GM12878 (cell line): ENCODE data around the gene TXNRD1. TPM values are rescaled to one million over a fixed set of nuclear protein-coding genes. Genes with fewer than 3 reads are reported as not detected.

ENCODE experiments used
- ATAC-seq: fragments of 200-7000 bp; cut with Tn5 transposase; 3 replicates; pipeline ENCODE4 v1.9.1; 2020; ENCODE audit warnings: mild to moderate bottlenecking, moderate library complexity
- BruUV-seq: library from RNA; stranded (reverse); fragments of 400-500 nt; replicated peaks from 2 replicates; lab custom pipeline; 2021; lab: Mats Ljungman, UMichigan
- CTCF ChIA-PET: fragments of 300-600 bp; sonication (Branson Sonifier 250); formaldehyde crosslinking; extraction: SDS; loops from one replicate; lab custom pipeline; 2021; ENCODE audit warnings: inconsistent platforms; lab: Yijun Ruan, JAX
- POLR2A ChIA-PET: fragments of 350-600 bp; formaldehyde crosslinking; extraction: SDS; loops from one replicate; lab custom pipeline; 2021; ENCODE audit warnings: inconsistent platforms; lab: Charles Lee
- RAD21 ChIA-PET: fragments of 300-600 bp; sonication (Branson Sonifier 250); formaldehyde crosslinking; loops from one replicate; lab custom pipeline; 2023; ENCODE audit warnings: antibody characterized with exemption; ENCODE audit not compliant: unreplicated experiment; lab: Charles Lee
- SMC1A ChIA-PET: fragments of 300-600 bp; sonication (Branson Sonifier 250); formaldehyde crosslinking; loops from one replicate; lab custom pipeline; 2023; ENCODE audit not compliant: unreplicated experiment, uncharacterized antibody; lab: Charles Lee
- DNase-seq: peaks from one replicate; pipeline ENCODE4 v3.0.0-alpha.2; 2011; ENCODE audit warnings: low read depth, low spot score
- FAIRE-seq: peaks from 3 replicates; lab custom pipeline; 2011; peaks lifted over from hg19 to GRCh38; lab: Jason Lieb, UNC
- H2AFZ ChIP-seq: 2 replicates; pipeline ENCODE4 v1.6.0; 2011; ENCODE audit warnings: low read depth, low read length, control low read depth; ENCODE audit not compliant: control insufficient read depth
- H3K27ac ChIP-seq: 2 replicates; pipeline ENCODE4 v1.5.1; 2011; ENCODE audit warnings: control low read depth; ENCODE audit not compliant: control insufficient read depth, insufficient read depth
- H3K27me3 ChIP-seq, 2 experiments: replicated peaks in 1 of 2; 2 replicates each; pipeline versions ENCODE4 v1.6.0 to v1.6.1; 2011; ENCODE audit warnings: low read length in 1 of 2; ENCODE audit not compliant: control insufficient read depth in 2 of 2, insufficient read depth in 2 of 2
- H3K36me3 ChIP-seq, 2 experiments: 2 replicates each; pipeline ENCODE4 v1.5.1; 2011; ENCODE audit warnings: low read length in 1 of 2; ENCODE audit not compliant: control insufficient read depth in 2 of 2, insufficient read depth in 2 of 2
- H3K4me1 ChIP-seq: 2 replicates; pipeline ENCODE4 v1.6.1; 2011; ENCODE audit warnings: mild to moderate bottlenecking, low read length, moderate library complexity, mixed read lengths; ENCODE audit not compliant: control insufficient read depth, insufficient read depth
- H3K4me2 ChIP-seq: 2 replicates; pipeline ENCODE4 v1.6.0; 2011; ENCODE audit warnings: control low read depth; ENCODE audit not compliant: control insufficient read depth, insufficient read depth
- H3K4me3 ChIP-seq: fragments of 200-600 bp; sonication (generic); 2 replicates; pipeline ENCODE4 v1.5.1; 2016
- H3K79me2 ChIP-seq: 2 replicates; pipeline ENCODE4 v1.6.0; 2011; ENCODE audit warnings: low read length; ENCODE audit not compliant: control insufficient read depth, insufficient read depth
- H3K9ac ChIP-seq: 2 replicates; pipeline ENCODE4 v1.8.0; 2011; ENCODE audit warnings: low read length, control low read depth, mixed read lengths; ENCODE audit not compliant: control insufficient read depth, insufficient read depth
- H3K9me3 ChIP-seq: replicated peaks from 3 replicates; pipeline ENCODE4 v1.5.1; 2011; ENCODE audit warnings: mild to moderate bottlenecking, low read length; ENCODE audit not compliant: control insufficient read depth, insufficient read depth
- H4K20me1 ChIP-seq: 2 replicates; pipeline ENCODE4 v1.6.0; 2011; ENCODE audit not compliant: control insufficient read depth, insufficient read depth
- BRCA1 ChIP-seq: IDR thresholded peaks from 2 replicates; pipeline ENCODE4 v1.6.1; 2011; ENCODE audit warnings: low read depth, low read length, improper control_type of control experiment
- FOS ChIP-seq: IDR thresholded peaks from 3 replicates; pipeline ENCODE4 v1.6.1; 2011; ENCODE audit warnings: borderline replicate concordance; ENCODE audit not compliant: insufficient read length; ENCODE audit errors: extremely low read depth
- GATAD2B ChIP-seq: fragments of 450-650 bp; conservative IDR thresholded peaks from 2 replicates; pipeline ENCODE4 v1.6.1; 2017; ENCODE audit warnings: low read depth, mild to moderate bottlenecking, moderate library complexity
- HDGF ChIP-seq: fragments of 450-650 bp; IDR thresholded peaks from 2 replicates; pipeline ENCODE4 v1.6.1; 2016; ENCODE audit warnings: antibody characterized with exemption
- KDM1A ChIP-seq: fragments of 200-600 bp; sonication (generic); IDR thresholded peaks from 2 replicates; pipeline ENCODE4 v1.6.1; 2016; ENCODE audit warnings: borderline replicate concordance
- NFXL1 ChIP-seq: fragments of 450-650 bp; IDR thresholded peaks from 2 replicates; pipeline ENCODE4 v1.6.1; 2017; ENCODE audit warnings: antibody characterized with exemption, mild to moderate bottlenecking, borderline replicate concordance
- PAX8 ChIP-seq: fragments of 450-650 bp; IDR thresholded peaks from 2 replicates; pipeline ENCODE4 v1.6.1; 2017; ENCODE audit warnings: mild to moderate bottlenecking, moderate library complexity
- PML ChIP-seq: IDR thresholded peaks from 2 replicates; pipeline ENCODE4 v1.6.1; 2012; ENCODE audit warnings: low read length, inconsistent platforms
- RAD21 ChIP-seq: IDR thresholded peaks from 2 replicates; pipeline ENCODE4 v1.6.1; 2011; ENCODE audit warnings: mild to moderate bottlenecking, low read depth, low read length, moderate library complexity; ENCODE audit not compliant: insufficient read depth
- RB1 ChIP-seq: fragments of 450-650 bp; formaldehyde crosslinking; IDR thresholded peaks from 2 replicates; pipeline ENCODE4 v1.6.1; 2017; ENCODE audit warnings: mild to moderate bottlenecking, borderline replicate concordance
- STAT1 ChIP-seq: fragments of 450-650 bp; conservative IDR thresholded peaks from 2 replicates; pipeline ENCODE4 v1.6.1; 2014; ENCODE audit warnings: antibody characterized with exemption, mild to moderate bottlenecking
- WGBS: methylation state at CpG from one replicate; pipeline ENCODE4 v1.1.6; 2016; ENCODE audit warnings: low lambda C conversion rate; ENCODE audit not compliant: insufficient replicate concordance, insufficient coverage; ENCODE audit errors: missing lambda C conversion rate; 5-methylcytosine and 5-hydroxymethylcytosine counted together
- in situ Hi-C: fragments of 300-500 bp; cut with MboI; formaldehyde crosslinking; loops from 9 replicates; pipeline ENCODE4 v1.14.3; 2018; ENCODE audit warnings: mixed read lengths
- intact Hi-C: fragments of 100-400 bp; cut with micrococcal nuclease; formaldehyde crosslinking; loops from one replicate; pipeline ENCODE4 v1.14.2; 2022; ENCODE audit not compliant: unreplicated experiment
- polyA plus RNA-seq, 11 experiments: library from polyadenylated mRNA; depleted of rRNA in 4 of 11; unstranded in 6 of 11; stranded (reverse) in 5 of 11; fragments of >200 nt; fragmentation: Nextera tagmentation in 4 of 11; fragmentation: Illumina TruSeq in 1 of 11; extraction: Ambion mirVana in 4 of 11; extraction: Trizol in 1 of 11; gene quantifications; 1 replicate in 1 of 11; 2 replicates in 10 of 11; pipeline versions ENCODE4 v1.2.1 to v1.2.3, GENCODE V29; 2011 to 2016; ENCODE audit warnings: inconsistent platforms in 2 of 11, missing spikeins in 2 of 11, low read depth in 1 of 11
- total RNA-seq, 4 experiments: library from RNA; depleted of rRNA in 3 of 4; stranded (reverse); fragments of >200 nt in 3 of 4; fragmentation: Illumina TruSeq in 1 of 4; extraction: Trizol in 1 of 4; gene quantifications; 2 replicates each; pipeline versions ENCODE4 v1.2.1 to v1.2.3, GENCODE V29; 2013 to 2021
- TF ChIP-seq, protein P1 (sequence below): fragments of 450-650 bp; IDR thresholded peaks from 2 replicates; pipeline ENCODE4 v1.6.1; 2016; ENCODE audit warnings: mild to moderate bottlenecking
- TF ChIP-seq, protein P2 (sequence below): fragments of 450-650 bp; IDR thresholded peaks from 2 replicates; pipeline ENCODE4 v1.6.1; 2014; ENCODE audit warnings: mild to moderate bottlenecking
- TF ChIP-seq, protein P3 (sequence below): IDR thresholded peaks from 2 replicates; pipeline ENCODE4 v1.6.1; 2011; ENCODE audit warnings: low read depth, mild to moderate bottlenecking, low read length, moderate library complexity, borderline replicate concordance; ENCODE audit errors: extremely low read depth
- TF ChIP-seq, protein P4 (sequence below): IDR thresholded peaks from 2 replicates; pipeline ENCODE4 v1.6.1; 2012; ENCODE audit warnings: low read depth, low read length, improper control_type of control experiment
- TF ChIP-seq, protein P5 (sequence below): fragments of 450-650 bp; IDR thresholded peaks from 2 replicates; pipeline ENCODE4 v1.6.1; 2017; ENCODE audit warnings: mild to moderate bottlenecking, moderate library complexity

Gene TXNRD1
- total and polyA plus RNA-seq, 10 of the 15 experiments (the other 5 are each of a cell fraction or from before 2014, with no cell fraction given): 52.6 to 84.6 (median 67.8) TPM

DNA sequence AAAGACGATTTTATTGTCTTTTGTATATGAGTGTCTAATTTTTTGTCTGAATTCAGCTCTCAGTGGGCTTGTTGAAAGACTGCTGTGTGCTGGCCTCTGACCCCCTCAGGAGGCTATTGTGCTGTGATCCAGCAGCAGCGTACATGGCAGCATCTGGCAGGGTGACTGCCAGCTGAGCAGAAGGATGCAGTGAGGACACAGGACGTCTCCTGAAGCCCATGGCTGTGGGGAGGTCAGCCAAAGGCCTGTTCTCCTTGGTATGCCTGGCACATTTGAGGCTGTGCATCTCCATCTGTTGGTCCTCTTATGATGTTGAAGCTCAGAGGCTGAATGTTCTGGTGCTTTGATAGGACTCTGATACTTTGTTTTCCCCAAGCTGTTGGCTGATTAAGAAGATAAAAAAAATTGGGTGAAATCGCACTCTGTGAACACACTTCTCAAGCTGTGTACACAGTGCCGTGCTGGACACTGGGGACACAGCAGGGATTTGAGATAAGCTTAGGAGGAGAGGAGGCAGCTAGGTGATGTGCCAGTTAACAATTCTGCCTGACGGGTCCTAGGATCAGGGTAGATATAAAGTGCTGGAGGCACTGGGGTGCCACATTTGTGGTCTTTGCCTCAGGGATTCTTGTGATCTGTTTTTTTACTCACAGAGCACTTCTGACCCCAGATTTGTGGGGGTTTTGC, 125.5 kb downstream of the TXNRD1 start:
- intact Hi-C loops (no loop called here), in situ Hi-C loops (no loop called here)
- H3K9ac ChIP-seq: no peak overlapping the region
- WGBS: 90% methylated on average over 6 of the region's 6 CpGs
- no peaks in the 10 kb centered on the region for H3K9me3 ChIP-seq
- FAIRE-seq: no peak
- ChIA-PET SMC1A (interaction anchor here (1.0 to 1.6 kb wide), 5 partner anchors 8 to 338 kb away, joined by 3 to 5 read pairs (median 3); no protein-coding TSS in a partner anchor), RAD21 (interaction anchor here (0.6 to 1.4 kb wide), 2 partner anchors 14 to 495 kb away, joined by 3 read pairs; no protein-coding TSS in a partner anchor), CTCF (interaction anchor here (1.2 to 1.4 kb wide), 2 partner anchors 11 to 17 kb away, joined by 3 to 4 read pairs; no protein-coding TSS in a partner anchor), POLR2A (no interaction called here)
- BruUV-seq: no TSS peak
- no peaks in the 10 kb centered on the region for H3K4me1 ChIP-seq
- no peaks in the 10 kb centered on the region for H4K20me1 ChIP-seq
- no peak for DNase-seq
- H3K27me3 ChIP-seq: no peaks in the 10 kb centered on the region
- H3K27ac ChIP-seq: no peak overlapping the region
- no peaks in the 10 kb centered on the region for H3K79me2 ChIP-seq
- H3K4me2 ChIP-seq: no peak overlapping the region
- peaks cover 11 to 37% of the 10 kb centered on the region in 2 experiments for H3K36me3 ChIP-seq
- H3K4me3 ChIP-seq: no peak overlapping the region
- no peak overlapping the region for H2AFZ ChIP-seq
- ATAC-seq: no peak
- no peak for TF ChIP-seq NFXL1
- no peak for TF ChIP-seq RB1
- TF ChIP-seq, protein P1, sequence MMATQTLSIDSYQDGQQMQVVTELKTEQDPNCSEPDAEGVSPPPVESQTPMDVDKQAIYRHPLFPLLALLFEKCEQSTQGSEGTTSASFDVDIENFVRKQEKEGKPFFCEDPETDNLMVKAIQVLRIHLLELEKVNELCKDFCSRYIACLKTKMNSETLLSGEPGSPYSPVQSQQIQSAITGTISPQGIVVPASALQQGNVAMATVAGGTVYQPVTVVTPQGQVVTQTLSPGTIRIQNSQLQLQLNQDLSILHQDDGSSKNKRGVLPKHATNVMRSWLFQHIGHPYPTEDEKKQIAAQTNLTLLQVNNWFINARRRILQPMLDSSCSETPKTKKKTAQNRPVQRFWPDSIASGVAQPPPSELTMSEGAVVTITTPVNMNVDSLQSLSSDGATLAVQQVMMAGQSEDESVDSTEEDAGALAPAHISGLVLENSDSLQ: no peak
- TF ChIP-seq, protein P2, sequence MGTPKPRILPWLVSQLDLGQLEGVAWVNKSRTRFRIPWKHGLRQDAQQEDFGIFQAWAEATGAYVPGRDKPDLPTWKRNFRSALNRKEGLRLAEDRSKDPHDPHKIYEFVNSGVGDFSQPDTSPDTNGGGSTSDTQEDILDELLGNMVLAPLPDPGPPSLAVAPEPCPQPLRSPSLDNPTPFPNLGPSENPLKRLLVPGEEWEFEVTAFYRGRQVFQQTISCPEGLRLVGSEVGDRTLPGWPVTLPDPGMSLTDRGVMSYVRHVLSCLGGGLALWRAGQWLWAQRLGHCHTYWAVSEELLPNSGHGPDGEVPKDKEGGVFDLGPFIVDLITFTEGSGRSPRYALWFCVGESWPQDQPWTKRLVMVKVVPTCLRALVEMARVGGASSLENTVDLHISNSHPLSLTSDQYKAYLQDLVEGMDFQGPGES: no peak
- TF ChIP-seq, protein P3, sequence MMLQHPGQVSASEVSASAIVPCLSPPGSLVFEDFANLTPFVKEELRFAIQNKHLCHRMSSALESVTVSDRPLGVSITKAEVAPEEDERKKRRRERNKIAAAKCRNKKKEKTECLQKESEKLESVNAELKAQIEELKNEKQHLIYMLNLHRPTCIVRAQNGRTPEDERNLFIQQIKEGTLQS: no peak
- TF ChIP-seq GATAD2B: no peak
- TF ChIP-seq RAD21: no peak
- TF ChIP-seq, protein P4, sequence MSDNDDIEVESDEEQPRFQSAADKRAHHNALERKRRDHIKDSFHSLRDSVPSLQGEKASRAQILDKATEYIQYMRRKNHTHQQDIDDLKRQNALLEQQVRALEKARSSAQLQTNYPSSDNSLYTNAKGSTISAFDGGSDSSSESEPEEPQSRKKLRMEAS: no peak
- no peak for TF ChIP-seq HDGF
- TF ChIP-seq PAX8: no peak
- no peak for TF ChIP-seq FOS
- TF ChIP-seq BRCA1: no peak
- TF ChIP-seq PML: no peak
- TF ChIP-seq KDM1A: no peak
- TF ChIP-seq, protein P5, sequence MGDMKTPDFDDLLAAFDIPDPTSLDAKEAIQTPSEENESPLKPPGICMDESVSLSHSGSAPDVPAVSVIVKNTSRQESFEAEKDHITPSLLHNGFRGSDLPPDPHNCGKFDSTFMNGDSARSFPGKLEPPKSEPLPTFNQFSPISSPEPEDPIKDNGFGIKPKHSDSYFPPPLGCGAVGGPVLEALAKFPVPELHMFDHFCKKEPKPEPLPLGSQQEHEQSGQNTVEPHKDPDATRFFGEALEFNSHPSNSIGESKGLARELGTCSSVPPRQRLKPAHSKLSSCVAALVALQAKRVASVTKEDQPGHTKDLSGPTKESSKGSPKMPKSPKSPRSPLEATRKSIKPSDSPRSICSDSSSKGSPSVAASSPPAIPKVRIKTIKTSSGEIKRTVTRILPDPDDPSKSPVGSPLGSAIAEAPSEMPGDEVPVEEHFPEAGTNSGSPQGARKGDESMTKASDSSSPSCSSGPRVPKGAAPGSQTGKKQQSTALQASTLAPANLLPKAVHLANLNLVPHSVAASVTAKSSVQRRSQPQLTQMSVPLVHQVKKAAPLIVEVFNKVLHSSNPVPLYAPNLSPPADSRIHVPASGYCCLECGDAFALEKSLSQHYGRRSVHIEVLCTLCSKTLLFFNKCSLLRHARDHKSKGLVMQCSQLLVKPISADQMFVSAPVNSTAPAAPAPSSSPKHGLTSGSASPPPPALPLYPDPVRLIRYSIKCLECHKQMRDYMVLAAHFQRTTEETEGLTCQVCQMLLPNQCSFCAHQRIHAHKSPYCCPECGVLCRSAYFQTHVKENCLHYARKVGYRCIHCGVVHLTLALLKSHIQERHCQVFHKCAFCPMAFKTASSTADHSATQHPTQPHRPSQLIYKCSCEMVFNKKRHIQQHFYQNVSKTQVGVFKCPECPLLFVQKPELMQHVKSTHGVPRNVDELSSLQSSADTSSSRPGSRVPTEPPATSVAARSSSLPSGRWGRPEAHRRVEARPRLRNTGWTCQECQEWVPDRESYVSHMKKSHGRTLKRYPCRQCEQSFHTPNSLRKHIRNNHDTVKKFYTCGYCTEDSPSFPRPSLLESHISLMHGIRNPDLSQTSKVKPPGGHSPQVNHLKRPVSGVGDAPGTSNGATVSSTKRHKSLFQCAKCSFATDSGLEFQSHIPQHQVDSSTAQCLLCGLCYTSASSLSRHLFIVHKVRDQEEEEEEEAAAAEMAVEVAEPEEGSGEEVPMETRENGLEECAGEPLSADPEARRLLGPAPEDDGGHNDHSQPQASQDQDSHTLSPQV: no peak
- no peak for TF ChIP-seq STAT1
